NT2/D1 (cell line): ENCODE measurements around the gene MYH2.

Experiments used
- DNase-seq: peaks from one replicate; pipeline ENCODE4 v3.0.0-alpha.2; 2011; ENCODE audit warnings: low read depth, low spot score
- H3K27me3 ChIP-seq: 2 replicates; pipeline ENCODE4 v1.6.0; 2011; ENCODE audit warnings: mild to moderate bottlenecking; ENCODE audit not compliant: insufficient read length, insufficient read depth
- H3K36me3 ChIP-seq: 2 replicates; pipeline ENCODE4 v1.6.1; 2011; ENCODE audit warnings: mild to moderate bottlenecking, low read length, mixed read lengths; ENCODE audit not compliant: insufficient read depth, insufficient read length
- H3K4me1 ChIP-seq: 2 replicates; pipeline ENCODE4 v1.5.1; 2011; ENCODE audit not compliant: insufficient read depth, insufficient read length
- H3K4me3 ChIP-seq: 2 replicates; pipeline ENCODE4 v1.5.1; 2011; ENCODE audit warnings: low read depth; ENCODE audit not compliant: insufficient read length
- H3K9ac ChIP-seq: 2 replicates; pipeline ENCODE4 v1.6.0; 2011; ENCODE audit warnings: low read depth; ENCODE audit not compliant: insufficient read length
- H3K9me3 ChIP-seq: 2 replicates; pipeline ENCODE4 v1.5.1; 2011; ENCODE audit warnings: mild to moderate bottlenecking, low read length; ENCODE audit not compliant: insufficient read depth
- SUZ12 ChIP-seq: IDR thresholded peaks from 2 replicates; pipeline ENCODE4 v1.6.1; 2011; ENCODE audit not compliant: insufficient read length, insufficient read depth; ENCODE audit errors: extremely low read depth
- YY1 ChIP-seq: IDR thresholded peaks from 2 replicates; pipeline ENCODE4 v1.6.1; 2011; ENCODE audit not compliant: insufficient read length, insufficient read depth
- ZNF274 ChIP-seq: IDR thresholded peaks from 2 replicates; pipeline ENCODE4 v1.6.1; 2011; ENCODE audit warnings: mild to moderate bottlenecking, low read depth, low read length

Gene MYH2

DNA sequence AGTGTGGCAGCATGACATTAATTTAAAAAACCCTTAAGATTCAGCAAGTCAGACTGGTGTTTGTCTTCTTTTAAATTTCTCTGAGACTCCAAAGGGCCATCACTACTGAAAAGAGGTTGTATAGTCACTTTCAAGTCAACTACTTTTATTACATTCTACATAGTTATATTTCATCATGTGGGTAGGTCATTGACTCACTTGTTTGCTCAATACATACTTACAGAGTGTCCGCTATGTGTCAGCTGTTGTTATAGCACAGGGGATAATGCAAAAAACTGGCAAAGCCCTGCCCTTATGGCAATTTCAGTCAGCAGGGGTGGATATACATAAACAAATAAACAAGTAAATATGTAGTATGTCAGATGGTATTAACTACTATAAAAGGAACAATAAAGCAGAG lies 77.6 kb downstream of the MYH2 start:
- H3K4me3 ChIP-seq = no peak overlapping the region
- DNase-seq = no peak
- H3K9ac ChIP-seq = no peak overlapping the region
- no peaks in the 10 kb centered on the region for H3K4me1 ChIP-seq
- H3K9me3 ChIP-seq = no peaks in the 10 kb centered on the region
- no peaks in the 10 kb centered on the region for H3K36me3 ChIP-seq
- H3K27me3 ChIP-seq = no peaks in the 10 kb centered on the region
- TF ChIP-seq ZNF274 (no peak), YY1 (no peak), SUZ12 (no peak)
